NB4 (cell line): ENCODE data around the gene LYPD6B.

Experiments
- DNase-seq: peaks from one replicate; pipeline ENCODE4 v3.0.0; 2010; ENCODE audit warnings: low read depth
- H3K4me3 ChIP-seq: one replicate; pipeline ENCODE4 v1.5.1; 2011; ENCODE audit warnings: mild to moderate bottlenecking, low read depth, low read length, moderate library complexity
- CTCF ChIP-seq: IDR thresholded peaks from one replicate; pipeline ENCODE4 v1.5.1; 2012; ENCODE audit warnings: low read depth, low read length
- MAX ChIP-seq: IDR thresholded peaks from 2 replicates; pipeline ENCODE4 v1.6.1; 2011; ENCODE audit warnings: low read depth, low read length
- MYC ChIP-seq: IDR thresholded peaks from 2 replicates; pipeline ENCODE4 v1.6.1; 2011; ENCODE audit warnings: low read depth, low read length
- POLR2A ChIP-seq: IDR thresholded peaks from 2 replicates; pipeline ENCODE4 v1.6.1; 2011; ENCODE audit warnings: mild to moderate bottlenecking; ENCODE audit not compliant: insufficient read length; ENCODE audit errors: extremely low read depth

The LYPD6B gene

GRCh38 chr2:149175956-149176355, 137.5 kb downstream of the LYPD6B start:
- no peak overlapping the region for H3K4me3 ChIP-seq
- DNase-seq: no peak
- no peak for TF ChIP-seq MAX
- no peak for TF ChIP-seq MYC
- TF ChIP-seq CTCF: no peak
- no peak for TF ChIP-seq POLR2A

GRCh38 chr2:149178612-149179011, 140.1 kb downstream of the LYPD6B start:
- no peak for DNase-seq
- H3K4me3 ChIP-seq: no peak overlapping the region
- TF ChIP-seq MAX: no peak

- TF ChIP-seq MAX: no peak
- no peak for TF ChIP-seq CTCF
- TF ChIP-seq POLR2A: no peak
- TF ChIP-seq MYC: no peak
- DNase-seq: no peak
- H3K4me3 ChIP-seq: no peak overlapping the region
Observed at GRCh38 chr2:149180226-149180875, 141.9 kb downstream of the LYPD6B start.

GRCh38 chr2:149183187-149183586, 144.7 kb downstream of the LYPD6B start:
- TF ChIP-seq MAX (no peak), MYC (no peak), POLR2A (no peak), CTCF (no peak)
- DNase-seq: no peak
- no peak overlapping the region for H3K4me3 ChIP-seq

GRCh38 chr2:149184991-149185390, 146.5 kb downstream of the LYPD6B start:
- no peak overlapping the region for H3K4me3 ChIP-seq
- TF ChIP-seq CTCF (no peak), MYC (no peak), MAX (no peak), POLR2A (no peak)
- DNase-seq: no peak

GRCh38 chr2:149185942-149186490, 147.5 kb downstream of the LYPD6B start:
- no peak for DNase-seq
- TF ChIP-seq MYC (no peak), CTCF (no peak), MAX (no peak), POLR2A (no peak)
- H3K4me3 ChIP-seq: no peak overlapping the region
